RWPE2 (cell line): Measurements from ENCODE around the gene MEIOC.

Experiments used
- ATAC-seq: fragments of 200-7000 bp; cut with Tn5 transposase; 3 replicates; pipeline ENCODE4 v1.9.1; 2021; ENCODE audit warnings: low read depth
- DNase-seq: peaks from one replicate; pipeline ENCODE4 v3.0.0-alpha.2; 2020; ENCODE audit warnings: low spot score
- H3K27ac ChIP-seq: fragments of 450-650 bp; 2 replicates; pipeline ENCODE4 v1.5.1; 2017; ENCODE audit warnings: mild to moderate bottlenecking; ENCODE audit not compliant: poor library complexity, severe bottlenecking
- H3K27me3 ChIP-seq: fragments of 250-450 bp; sonication (Bioruptor Pico); 2 replicates; pipeline ENCODE4 v1.5.1; 2021; ENCODE audit warnings: mild to moderate bottlenecking, moderate library complexity; ENCODE audit not compliant: insufficient read depth, poor library complexity, severe bottlenecking
- H3K36me3 ChIP-seq: fragments of 250-450 bp; sonication (Bioruptor Pico); 2 replicates; pipeline ENCODE4 v1.5.1; 2020; ENCODE audit warnings: low read depth, mild to moderate bottlenecking, moderate library complexity
- H3K4me1 ChIP-seq: fragments of 250-450 bp; sonication (Bioruptor Pico); 2 replicates; pipeline ENCODE4 v1.5.1; 2021; ENCODE audit warnings: mild to moderate bottlenecking, moderate library complexity; ENCODE audit not compliant: insufficient read depth, poor library complexity, severe bottlenecking
- H3K4me3 ChIP-seq: fragments of 250-450 bp; sonication (Bioruptor Pico); 2 replicates; pipeline ENCODE4 v1.5.1; 2021; ENCODE audit warnings: mild to moderate bottlenecking, moderate library complexity; ENCODE audit not compliant: severe bottlenecking
- H3K9me3 ChIP-seq: fragments of 250-450 bp; sonication (Bioruptor Pico); 2 replicates; pipeline ENCODE4 v1.5.1; 2021; ENCODE audit warnings: mild to moderate bottlenecking, moderate library complexity; ENCODE audit not compliant: severe bottlenecking
- CTCF ChIP-seq: fragments of 450-650 bp; IDR thresholded peaks from one replicate; pipeline ENCODE4 v1.5.1; 2017; ENCODE audit warnings: mild to moderate bottlenecking, moderate library complexity; ENCODE audit not compliant: poor library complexity, severe bottlenecking

The MEIOC gene

GRCh38 chr17:44687756-44688155, 31.5 kb downstream of the MEIOC start:
- no peak for TF ChIP-seq CTCF
- Histone ChIP-seq H3K4me1 (peaks cover 5% of the 10 kb centered on the region), H3K27ac (no peak overlapping the region), H3K27me3 (no peaks in the 10 kb centered on the region), H3K4me3 (no peak overlapping the region), H3K36me3 (peaks cover 32% of the 10 kb centered on the region), H3K9me3 (no peaks in the 10 kb centered on the region)
- ATAC-seq (no peak), DNase-seq (no peak)

GRCh38 chr17:44688200-44688599, 31.9 kb downstream of the MEIOC start:
- ATAC-seq: no peak
- Histone ChIP-seq H3K4me1 (peaks cover 5% of the 10 kb centered on the region), H3K27ac (no peak overlapping the region), H3K9me3 (no peaks in the 10 kb centered on the region), H3K36me3 (peaks cover 27% of the 10 kb centered on the region), H3K4me3 (no peak overlapping the region), H3K27me3 (no peaks in the 10 kb centered on the region)
- TF ChIP-seq CTCF: no peak
- DNase-seq: no peak

- H3K4me3 ChIP-seq: peak overlapping the region; percentile 55
- no peak for DNase-seq
- peak overlapping the region; percentile 62 for H3K27ac ChIP-seq
These were observed 32.6 kb downstream of the MEIOC start for GRCh38 chr17:44688675-44689476.

GRCh38 chr17:44689477-44690217, 33.4 kb downstream of the MEIOC start, which contains the start of gene CCDC43:
Gene CCDC43, minus strand, starts transcription at chr17:44689776. Its CDS starts 23 bp downstream, at chr17:44689753.
- Histone ChIP-seq H3K27ac (peak within 1 kb of the TSS; percentile 62), H3K27me3 (no peaks in the 10 kb centered on the region), H3K4me1 (peaks cover 5% of the 10 kb centered on the region), H3K36me3 (peaks cover 15% of the 10 kb centered on the region), H3K4me3 (peak within 1 kb of the TSS; percentile 55), H3K9me3 (no peaks in the 10 kb centered on the region)
- peak; percentile 91 for DNase-seq
- TF ChIP-seq CTCF: no peak
- peak; percentile 97 for ATAC-seq

More at GRCh38 chr17:44688675-44689476, 32.6 kb downstream of the MEIOC start:
- ATAC-seq: peak; percentile 28; the same call in 2 of the 3 replicates
- Histone ChIP-seq H3K27me3 (no peaks in the 10 kb centered on the region), H3K36me3 (peaks cover 20% of the 10 kb centered on the region), H3K9me3 (no peaks in the 10 kb centered on the region), H3K4me1 (peaks cover 5% of the 10 kb centered on the region)
- no peak for TF ChIP-seq CTCF
